Stimulated activated CD8-positive, alpha-beta memory T cell treated with anti-CD3 and anti-CD28 coated beads, Interleukin-15, amount 100 ng/mL, for 24 hours (primary cell): Measurements from ENCODE around the gene RITA1.
"Not testable (repeated sequence)": the region's sequence is repeated elsewhere in the genome, so short reads cannot be mapped to it uniquely, and the experiment has no call there.

Experiments
- DNase-seq: peaks from one replicate; pipeline ENCODE4 v3.0.0-alpha.2; 2020; ENCODE audit warnings: low read depth

Gene RITA1

DNA sequence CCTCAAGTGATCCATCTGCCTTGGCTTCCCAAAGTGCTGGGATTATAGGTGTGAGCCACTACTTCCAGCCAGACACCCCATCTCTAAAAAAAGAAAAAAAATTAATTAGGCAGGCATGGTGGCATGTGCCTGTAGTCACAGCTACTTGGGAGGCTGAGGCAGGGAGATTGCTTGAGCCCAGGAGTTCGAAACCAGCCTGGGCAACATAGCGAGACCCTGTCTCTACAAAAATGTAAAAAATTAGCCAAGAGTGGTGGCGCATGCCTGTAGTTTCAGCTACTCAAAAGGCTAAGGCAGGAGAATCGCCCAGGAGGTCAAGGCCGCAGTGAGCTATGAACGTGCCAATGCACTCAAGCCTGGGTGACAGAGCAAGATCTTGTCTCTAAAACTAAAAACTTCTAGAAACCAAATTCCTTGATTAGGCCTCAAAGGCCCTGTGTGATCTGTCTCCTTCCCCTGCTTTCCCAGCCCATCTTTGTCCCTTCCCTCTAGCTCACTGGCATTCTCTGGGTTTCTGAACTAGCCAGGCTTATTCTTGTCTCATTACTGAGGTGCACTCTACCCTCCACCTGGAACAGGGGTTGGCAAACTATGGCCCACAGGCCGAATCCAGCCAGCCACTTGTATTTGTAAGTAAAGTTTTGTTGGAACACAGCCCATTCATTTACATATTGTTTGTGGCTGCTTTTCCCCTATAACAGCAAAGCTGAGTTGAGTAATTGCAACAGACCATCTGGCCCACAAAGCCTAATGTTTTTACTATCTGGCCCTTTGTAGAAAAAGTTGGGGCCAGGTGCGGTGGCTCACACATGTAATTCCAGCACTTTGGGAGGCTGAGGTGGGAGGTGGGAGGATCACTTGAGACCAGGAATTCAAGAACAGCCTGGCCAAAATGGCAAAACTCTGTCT lies 18.6 kb downstream of the RITA1 start:
- DNase-seq, result no peak

DNA sequence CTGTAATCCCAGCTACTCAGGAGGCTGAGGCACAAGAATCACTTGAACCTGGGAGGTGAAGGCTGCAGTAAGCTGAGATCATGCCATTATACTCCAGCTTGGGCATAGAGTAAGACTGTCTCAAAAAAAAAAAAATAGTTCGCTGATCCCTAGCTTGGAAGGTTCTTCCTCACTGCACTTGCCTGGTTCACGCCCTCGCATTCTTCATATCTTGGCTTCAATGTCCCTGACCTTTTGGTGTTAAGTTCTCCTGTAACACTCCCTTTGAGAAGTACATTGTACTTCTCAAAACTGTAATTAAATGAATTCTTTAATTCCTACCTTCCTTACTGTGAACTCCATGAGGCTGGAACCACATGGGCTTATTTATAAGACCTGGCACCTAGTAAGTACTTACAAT lies 19.3 kb downstream of the RITA1 start:
- DNase-seq, result no peak

GRCh38 chr12:113206802-113207201 lies 21.3 kb downstream of the RITA1 start:
- not testable (repeated sequence) for DNase-seq

DNA sequence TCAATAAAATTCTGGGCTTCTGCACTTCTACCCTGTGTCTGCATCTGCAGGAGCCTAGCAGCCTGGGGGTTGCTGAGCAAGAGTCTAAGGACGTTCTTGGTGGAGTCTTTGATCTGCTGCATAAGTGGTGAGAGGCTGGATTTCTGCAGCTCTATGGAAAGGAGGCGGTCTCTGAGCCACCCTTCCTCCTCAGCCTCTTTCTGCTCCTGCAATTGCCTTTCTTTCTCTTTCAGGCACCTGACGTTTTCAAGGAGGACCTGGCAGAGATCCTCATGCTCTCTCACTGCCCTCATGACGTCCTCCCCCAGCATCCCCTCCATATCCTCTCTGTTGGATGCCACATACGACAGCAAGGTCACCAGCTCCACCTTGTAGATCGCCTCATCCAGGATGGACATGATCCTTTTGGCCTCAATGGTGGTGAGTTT lies 22.1 kb downstream of the RITA1 start:
- DNase-seq, result no peak

GRCh38 chr12:113208041-113208934 lies 22.8 kb downstream of the RITA1 start:
- DNase-seq, result no peak

DNA sequence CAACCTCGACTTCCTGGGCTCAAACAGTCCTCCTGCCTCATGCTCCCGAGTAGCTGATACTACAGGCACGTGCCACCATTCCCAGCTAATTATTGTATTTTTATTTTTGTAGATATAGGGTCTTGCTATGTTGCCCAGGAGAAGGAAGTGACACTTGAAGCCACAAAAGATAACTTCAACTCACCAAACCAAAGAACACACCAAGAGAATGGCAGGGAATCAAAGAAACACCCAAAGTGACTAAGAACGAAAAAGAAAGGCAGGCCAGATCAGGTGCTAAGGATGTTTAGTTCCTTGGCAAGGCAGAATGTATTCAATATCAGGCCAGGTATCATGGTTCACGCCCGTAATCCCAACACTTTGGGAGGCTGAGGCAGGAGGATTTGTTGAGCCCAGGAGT lies 25.6 kb downstream of the RITA1 start:
- no peak for DNase-seq

DNA sequence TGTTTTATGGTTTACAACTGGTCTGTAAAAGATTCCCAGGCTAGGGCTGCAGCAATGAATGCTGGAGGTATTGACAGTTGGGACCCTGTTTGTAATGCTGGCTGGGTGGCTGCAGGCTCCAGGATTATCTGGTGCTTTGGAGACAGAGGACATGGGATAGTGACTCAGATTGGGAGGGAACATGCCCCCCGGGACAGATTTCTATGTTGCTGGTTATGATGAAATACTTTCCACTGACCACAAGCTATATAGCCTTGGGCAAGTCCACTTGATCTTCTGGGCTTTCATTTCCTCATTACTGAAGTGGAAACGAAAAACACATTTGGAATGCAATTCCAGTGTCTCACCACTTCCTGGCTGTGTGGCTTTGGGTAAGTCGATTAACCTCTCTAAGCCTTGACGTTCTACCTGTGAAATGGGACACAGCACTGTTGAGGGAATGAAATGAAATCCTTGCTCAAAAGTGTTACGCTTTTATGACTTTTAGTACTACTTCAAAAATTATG lies 29.4 kb downstream of the RITA1 start:
- no peak for DNase-seq

DNA sequence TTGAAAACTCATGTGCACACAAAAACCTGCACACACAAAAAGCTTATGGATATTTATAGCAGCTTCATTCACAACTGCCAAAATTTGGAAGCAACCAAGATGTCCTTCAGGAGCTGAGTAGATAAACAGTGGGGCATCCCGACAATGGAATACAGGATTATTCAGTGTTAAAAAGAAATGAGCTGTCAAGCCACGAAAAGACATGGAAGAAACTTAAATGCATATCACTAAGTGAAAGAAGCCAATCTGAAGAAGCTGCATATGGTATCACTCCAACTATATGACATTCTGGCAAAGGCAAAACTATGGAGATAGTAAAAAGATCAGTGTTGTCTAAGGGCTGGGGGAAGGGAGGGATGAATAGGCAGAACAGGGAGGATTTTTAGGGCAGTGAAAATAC lies 30.5 kb downstream of the RITA1 start:
- DNase-seq, result no peak

GRCh38 chr12:113220593-113221180 lies 35.2 kb downstream of the RITA1 start:
- no peak for DNase-seq

DNA sequence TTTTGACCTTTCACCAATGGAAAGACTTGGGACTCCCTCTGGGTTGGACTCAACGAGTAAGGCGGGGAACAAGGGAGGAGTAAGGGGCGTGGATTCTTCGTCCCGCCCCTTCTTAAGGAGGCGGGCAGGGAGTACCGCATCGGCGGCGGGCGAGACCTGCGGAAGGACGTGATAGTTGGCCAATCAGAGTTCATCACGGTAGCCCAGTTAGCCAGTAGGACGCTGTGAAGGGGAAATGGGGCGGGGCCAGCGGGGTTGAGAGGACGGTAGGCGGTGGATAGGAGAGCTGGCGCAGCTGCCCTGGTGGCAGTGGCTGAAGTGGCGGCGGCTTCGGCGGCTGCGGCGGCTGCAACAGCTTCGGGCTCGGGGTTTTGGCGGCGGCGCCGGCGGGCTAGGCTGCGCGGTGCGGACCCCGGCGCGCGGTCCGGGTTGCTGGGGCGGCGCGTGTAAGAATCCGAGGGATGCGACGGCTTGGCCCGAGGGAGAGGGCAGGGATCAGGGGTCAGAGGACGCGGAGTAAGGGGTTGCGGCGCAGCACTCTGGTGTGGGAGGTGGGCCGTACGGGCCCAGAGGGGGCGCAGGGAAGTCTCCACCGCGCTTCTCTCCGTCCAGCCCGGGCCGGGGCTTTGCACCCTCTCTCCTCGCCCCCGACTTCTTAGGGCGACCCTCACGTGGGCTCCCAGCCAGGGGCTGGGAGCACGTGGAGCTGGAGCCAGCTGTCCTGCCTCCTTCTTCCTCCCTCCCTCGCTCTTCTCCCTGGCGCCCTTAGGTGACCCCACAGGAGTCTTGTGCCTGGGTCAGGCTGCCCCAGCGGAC lies 35.9 kb downstream of the RITA1 start, which contains the start of gene TPCN1:
TSS of gene TPCN1 (plus strand) at position 284 of the 816 bp plus-strand sequence. CDS start 5,389 bp downstream, outside the sequence.
- DNase-seq, result peak; percentile 85

GRCh38 chr12:113221997-113222729 lies 36.6 kb downstream of the RITA1 start:
- DNase-seq, result no peak

- DNase-seq, result no peak
Observed at GRCh38 chr12:113222730-113223531, 37.4 kb downstream of the RITA1 start.

- DNase-seq, result no peak
Observed at GRCh38 chr12:113224955-113225354, 39.4 kb downstream of the RITA1 start.

DNA sequence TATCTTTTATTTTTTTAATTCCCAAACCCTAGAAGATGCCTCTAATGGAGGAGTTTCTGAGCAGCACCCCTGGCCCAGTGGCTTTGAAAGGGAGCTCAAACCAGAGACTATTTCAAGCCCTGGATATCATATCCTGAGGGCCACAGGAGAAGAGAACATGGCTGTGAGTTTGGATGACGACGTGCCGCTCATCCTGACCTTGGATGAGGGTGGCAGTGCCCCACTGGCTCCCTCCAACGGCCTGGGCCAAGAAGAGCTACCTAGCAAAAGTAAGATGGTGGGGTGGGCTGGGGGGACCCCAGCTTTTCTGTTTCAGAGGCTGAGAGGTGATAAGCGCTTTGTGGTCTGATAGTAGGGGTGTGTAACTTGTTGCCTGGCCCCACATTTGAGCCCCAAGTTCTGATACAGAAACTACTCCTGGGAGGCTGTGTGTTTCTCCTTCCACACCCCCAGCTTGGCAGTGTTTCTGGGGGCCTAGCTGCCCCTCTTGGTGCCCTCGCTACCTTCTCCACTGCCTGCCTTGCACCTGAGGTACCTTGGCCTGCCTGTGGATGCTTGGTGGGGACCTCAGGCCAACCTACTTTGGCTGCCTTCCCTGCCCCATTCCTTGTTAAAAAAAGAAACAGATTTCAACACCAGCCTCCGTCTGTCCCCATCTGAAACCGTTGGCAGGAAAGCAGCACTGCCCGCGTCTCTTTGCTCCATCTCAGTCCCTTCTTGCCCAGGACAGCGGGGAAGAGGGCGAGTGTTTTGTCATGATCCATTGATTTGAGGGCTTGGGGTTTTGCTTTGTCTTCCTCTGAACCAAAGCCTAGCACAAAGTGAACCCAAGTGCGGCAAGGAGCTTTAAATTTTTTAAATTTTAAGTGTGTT lies 41.4 kb downstream of the RITA1 start:
- no peak for DNase-seq

DNA sequence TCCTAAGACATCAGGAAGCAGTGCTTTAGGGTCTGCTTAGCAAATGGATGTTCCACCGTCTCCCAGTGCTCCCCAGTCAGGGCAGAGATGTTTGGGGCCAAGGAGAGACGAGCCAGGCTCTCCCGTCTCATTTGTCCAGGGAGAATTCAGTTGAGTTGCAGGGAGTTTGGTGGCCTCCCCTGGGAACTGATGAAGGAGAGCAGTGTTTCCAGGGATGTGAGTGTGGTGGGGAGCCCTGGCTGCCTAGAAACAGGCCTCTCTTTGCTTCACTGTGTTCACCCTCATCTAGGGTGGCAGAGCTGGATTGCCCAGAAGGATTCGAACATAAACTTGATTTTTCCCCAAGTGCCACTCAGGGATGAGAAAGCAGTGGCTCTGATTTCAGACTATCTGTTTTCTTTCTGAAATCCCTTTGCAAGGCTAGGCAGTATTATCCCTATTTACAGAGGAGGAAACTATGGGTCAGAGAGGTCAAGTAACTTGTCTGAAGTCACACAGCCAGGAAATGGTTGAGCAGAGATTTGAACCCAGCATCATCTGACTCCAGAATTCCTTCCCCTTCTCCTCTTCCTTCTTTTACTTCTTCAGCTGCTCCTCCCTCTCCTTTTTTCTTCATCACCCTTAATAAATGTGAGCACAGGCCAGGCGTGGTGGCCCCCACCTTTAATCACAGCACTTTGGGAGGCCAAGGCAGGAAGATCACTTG lies 42.3 kb downstream of the RITA1 start:
- DNase-seq, result no peak

DNA sequence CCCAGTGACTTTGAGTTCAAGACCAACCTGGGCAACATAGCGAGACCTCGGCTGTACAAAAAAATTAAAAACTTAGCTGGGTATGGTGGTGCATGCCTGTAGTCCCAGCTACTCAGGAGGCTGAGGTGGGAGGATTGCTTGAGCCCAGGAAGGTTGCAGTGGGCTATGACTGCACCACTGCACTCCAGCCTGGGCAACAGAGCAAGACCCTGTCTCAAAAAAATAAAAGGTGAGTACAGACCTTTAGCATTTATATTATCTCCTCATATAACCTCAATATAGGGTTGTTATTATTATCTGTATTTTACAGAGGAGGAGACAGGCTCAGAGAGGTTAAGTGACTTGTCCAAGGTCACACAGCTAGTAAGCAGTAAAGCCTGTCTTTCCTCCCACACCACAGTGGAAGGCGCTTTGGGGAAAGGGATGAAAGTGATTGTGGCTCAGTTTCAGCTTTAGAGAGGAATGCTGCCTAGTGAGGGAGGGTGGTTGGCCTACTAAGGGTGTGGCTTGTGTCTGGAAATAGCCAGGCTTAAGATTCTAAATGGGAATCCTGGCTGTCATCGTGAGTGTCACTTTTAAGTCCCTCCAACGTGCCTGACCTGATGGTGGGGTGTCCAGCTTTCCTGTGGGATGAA lies 43.0 kb downstream of the RITA1 start:
- DNase-seq, result no peak
